Ecto neural progenitor cell (in vitro differentiated cells): Measurements from ENCODE around the gene MZB1.
"Not testable (repeated sequence)": the region's sequence is repeated elsewhere in the genome, so short reads cannot be mapped to it uniquely, and the experiment has no call there.

Experiments used
- DNase-seq: peaks from one replicate; pipeline ENCODE4 v3.0.0-alpha.2; 2018; ENCODE audit warnings: low spot score

Gene MZB1

GRCh38 chr5:139410121-139410992 is 20.6 kb upstream of the MZB1 start:
- DNase-seq, result no peak

GRCh38 chr5:139409116-139409515 is 19.4 kb upstream of the MZB1 start:
- not testable (repeated sequence) for DNase-seq

- DNase-seq, result no peak
These were observed 18.5 kb upstream of the MZB1 start for GRCh38 chr5:139408191-139408590.

GRCh38 chr5:139407517-139407916 is 17.8 kb upstream of the MZB1 start:
- no peak for DNase-seq

DNA sequence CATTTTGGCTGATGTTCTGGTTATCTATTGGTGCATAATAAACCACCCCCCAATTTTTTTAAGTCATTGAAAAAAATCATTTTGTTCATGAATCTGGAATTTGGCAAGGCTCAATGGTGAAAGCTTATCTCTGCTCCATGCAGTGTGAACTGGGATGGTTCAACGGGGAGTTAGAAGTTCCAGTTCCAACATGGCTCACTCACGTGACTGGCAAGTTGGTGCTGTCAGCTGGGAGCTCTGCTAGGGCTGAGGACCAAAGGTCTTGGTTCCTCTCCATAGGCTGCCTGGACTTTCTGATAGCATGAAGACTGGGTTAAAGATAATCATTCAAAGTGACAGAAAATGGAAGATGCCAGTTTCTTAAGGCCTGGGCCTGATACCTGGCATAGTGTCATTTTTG is 17.2 kb upstream of the MZB1 start:
- no peak for DNase-seq

GRCh38 chr5:139404484-139404840 is 14.7 kb upstream of the MZB1 start:
- no peak for DNase-seq

DNA sequence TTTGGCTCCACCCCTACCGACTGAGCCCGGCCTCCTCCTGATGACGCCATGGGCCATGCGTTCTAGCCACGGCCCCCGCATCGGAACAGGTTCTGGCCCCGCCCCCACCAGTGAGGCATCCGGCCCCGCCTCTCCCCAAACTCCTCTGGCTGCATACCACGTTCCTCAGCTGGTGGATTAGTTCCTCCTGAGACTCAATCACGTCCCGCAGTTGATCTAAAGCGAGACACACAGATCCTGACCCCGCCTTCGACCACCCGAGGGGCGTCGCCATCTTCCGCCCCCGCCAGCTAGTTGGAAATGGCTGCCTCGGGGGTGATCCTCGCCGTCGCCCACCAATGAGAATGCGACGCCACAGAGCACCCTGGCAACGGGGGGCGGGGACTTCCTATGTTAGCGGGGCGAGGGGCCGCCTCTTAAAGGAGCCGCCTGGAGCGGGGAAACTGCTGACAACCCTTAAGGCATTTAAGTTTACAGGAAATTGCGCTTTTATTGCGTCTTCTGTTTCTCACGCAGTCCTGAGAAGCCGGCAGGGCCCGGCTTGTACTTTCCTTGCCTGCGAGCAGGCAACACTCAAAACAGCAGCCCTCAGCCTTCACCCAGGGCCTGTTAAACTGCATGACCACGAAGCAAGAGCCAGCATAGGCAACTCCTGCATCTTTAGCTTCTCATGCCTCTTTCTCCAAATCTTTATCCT is 14.2 kb upstream of the MZB1 start, which contains the start of gene SPATA24:
Gene SPATA24 (minus strand): TSS at position 303 of the 697 bp plus-strand sequence. CDS start 29 bp downstream, at position 274.
- peak; percentile 98 for DNase-seq

DNA sequence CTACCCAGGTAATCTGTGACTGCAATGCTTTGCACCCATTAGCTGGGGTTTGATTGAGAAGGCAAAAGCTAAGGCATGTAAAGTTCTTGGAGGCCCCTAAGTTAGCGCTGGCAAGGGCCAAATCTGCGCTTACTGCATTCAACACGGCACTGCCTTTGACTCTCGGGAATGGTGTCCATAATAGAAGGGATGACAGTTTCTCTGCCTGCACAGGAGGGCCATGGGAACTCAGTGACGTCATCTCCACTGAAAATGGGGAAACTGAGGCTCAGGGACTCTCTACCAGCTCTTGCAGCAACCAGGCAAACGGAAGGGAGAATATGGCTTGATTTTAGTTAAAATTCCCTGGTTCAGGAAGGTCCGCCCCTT is 13.7 kb upstream of the MZB1 start:
- no peak for DNase-seq

DNA sequence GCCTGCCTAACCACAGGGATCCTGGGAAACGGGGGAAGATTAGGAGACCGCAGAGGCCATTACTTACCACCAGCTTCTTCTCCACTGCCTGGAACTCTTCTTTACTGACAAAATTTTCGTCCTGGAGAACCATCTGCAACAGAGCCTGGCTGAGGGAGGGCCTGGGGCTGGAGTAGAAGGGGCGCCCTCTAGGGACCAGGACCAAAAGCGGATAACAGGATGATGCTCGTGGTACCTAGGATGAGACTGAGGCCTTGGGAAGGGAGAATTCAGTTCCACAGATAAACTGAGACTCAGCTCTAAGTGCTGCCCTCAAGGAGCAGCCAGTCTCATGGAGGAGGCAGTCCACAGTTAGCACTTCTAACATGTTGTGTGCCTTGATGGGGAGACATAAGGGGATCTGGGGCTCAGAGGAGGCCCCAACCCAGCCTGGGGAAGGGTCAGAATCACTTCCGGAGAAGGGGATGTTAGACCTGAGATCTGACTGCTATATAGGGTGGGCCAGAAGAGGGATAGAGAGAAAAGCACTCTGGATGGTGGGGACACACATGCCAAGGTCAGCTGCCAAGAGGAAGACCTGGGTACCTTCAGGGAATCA is 12.9 kb upstream of the MZB1 start:
- DNase-seq, result no peak

DNA sequence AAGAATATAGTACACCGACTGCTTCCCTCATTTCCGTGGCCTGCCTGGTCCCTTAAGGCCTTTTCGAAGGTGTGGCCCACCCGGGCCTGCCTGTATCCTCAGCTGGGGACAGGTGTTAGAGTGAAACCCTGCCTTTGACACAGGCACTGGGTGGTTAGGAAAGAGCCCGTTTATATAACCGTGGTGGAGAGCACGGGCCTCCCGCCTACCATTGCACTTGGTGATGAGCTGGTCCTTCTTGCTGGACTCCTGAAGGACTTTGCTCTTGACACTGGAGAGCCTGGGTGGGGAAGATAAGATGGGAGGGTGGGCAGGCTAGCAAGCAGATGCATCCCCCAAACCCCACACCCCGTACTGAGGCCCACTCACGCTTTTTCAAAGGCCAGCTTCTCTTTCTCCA is 11.8 kb upstream of the MZB1 start:
- no peak for DNase-seq

DNA sequence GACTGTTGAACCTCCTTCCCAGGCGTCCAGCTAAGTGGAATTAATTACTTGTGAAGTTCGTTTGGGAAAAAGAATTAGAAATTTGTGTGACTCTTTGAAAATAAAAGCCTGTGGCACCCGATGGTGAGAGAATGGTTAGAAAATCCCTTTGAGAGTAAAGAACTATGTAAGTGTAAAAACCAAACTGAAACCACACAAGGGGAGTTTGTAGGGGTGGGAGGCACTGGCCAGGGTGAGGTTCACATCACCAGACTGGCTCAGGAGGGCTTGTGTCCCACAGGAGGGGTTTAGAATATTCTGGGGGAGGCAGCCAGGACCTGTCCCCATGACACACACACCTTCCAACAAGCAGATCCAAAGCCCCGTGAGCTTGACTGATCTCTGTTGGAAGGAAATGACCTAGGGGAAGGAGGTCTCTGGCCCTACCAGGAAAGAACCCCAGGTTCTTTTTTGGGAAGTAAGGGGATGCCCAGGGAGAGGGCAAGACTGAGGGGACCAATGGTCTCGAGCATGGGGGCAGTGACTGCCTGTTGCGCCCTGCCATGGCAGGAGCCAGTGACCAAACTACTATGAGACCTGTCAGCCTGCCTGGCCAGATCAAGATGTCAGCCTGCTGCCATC is 9.9 kb upstream of the MZB1 start:
- DNase-seq, result no peak

- no peak for DNase-seq
These were observed 8.2 kb upstream of the MZB1 start for GRCh38 chr5:139397921-139398320.

GRCh38 chr5:139396691-139397090 is 7.0 kb upstream of the MZB1 start:
- no peak for DNase-seq

GRCh38 chr5:139395844-139396640 is 6.3 kb upstream of the MZB1 start:
- no peak for DNase-seq

DNA sequence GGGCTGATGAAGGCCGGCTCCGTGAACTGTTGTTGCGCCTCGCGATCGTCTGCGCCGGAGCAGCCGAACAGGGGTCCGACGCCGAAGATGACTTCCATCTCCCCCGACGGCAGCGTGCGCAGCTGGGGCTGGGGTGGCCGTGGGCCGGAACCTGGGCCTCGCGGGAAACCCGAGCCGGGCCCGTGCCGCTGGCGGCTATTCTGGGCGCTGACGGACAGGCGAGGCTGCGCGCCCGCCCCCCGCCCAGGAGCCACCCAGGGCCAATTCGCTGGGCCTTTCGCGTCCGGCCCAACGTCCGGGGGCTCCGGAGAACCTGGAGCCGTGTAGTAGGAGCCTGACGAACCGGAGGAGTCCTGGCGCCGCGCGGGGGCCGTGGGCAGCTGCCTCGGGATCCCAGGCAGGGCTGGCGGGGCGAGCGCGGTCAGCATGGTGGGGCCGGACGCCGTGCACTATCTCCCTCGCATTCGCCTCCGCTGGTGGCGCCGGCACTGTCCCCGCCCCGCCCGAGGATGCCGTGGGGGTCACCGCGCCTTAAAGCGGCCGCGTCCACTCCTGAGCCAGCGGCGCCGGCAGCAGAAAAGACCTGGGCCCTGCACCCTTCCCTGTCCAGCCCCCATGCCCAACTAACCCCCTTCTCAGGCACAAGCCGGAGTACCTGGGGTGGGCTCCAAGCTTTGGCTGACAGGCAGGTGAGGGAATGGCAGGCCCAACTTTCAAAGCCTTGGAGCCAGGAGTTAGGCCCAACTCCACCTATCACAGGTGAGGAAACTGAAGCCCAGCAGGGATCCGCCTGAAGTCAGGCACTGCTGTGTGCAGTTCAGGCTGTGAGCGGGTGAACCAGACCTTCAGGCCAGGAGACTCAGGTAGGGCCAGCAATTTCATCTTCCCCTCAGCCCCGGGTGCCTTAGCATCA is 5.2 kb upstream of the MZB1 start, which contains the start of gene PROB1:
Gene PROB1 (minus strand): TSS at position 451 of the 913 bp plus-strand sequence. CDS start 23 bp downstream, at position 428.
- DNase-seq, result no peak

GRCh38 chr5:139394123-139394653 is 4.5 kb upstream of the MZB1 start:
- peak; percentile 84 for DNase-seq

- DNase-seq, result no peak
These were observed 3.9 kb upstream of the MZB1 start for GRCh38 chr5:139393497-139394122.

DNA sequence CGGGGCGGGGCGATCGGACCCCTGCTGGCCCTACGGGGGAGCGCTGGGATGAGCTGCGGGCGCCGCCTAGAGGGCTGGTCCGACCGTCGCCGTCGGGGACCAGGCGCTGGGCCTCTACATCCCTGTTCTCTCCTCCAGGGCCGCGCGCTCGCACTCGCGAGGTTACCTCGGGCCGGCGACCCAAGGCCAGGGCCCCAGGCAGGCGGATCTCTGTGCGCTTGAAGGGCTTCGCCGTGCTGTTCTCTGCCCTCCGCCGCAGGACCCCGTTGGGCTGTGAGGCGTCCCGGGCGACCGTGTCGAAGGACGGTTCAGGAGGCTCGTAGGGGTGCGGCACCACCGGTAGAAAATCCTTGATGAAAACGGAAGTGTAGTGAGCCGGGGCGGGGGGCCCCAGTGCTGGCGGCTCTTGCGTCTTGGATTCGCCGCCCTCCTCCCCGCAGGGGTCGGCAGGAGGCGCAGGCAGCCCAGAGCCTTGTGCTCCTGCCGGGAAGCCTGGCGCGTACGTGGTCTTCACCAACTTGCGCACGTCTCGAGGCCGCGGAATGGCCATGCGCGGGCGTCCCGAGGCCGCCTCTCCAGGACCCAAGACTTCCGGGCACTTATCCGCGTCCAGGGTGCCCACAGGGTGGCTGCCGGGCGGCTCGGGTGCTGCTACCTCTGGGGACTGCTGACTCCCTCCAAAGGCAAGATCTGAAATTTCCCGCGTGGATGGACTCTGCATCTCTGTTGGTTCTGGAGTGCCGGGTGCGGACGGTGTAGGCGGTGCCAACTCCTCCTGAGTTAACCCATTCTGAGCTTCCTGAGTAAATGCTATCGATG is 3.2 kb upstream of the MZB1 start:
- DNase-seq, result peak; percentile 86

DNA sequence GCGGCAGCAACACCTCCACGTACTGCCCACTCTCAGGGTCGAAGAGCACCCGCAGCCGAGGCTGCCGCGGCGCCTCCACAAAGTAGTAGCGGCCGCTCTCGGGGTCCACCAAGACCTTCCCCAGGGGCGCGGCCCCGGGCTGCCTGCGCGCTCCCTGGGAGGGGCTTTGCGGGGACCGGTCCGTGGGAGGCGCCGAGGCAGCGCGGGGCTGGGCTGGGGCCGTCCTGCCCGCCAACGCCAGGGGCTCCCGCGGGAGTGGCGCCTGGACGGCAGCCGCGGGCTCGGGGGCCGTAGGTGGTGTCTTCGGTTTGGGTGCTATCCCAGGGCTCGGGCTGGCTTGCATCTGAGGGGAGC is 2.6 kb upstream of the MZB1 start:
- DNase-seq, result no peak
